ENCODE measurements around the gene GTF2A1L. TPM values are rescaled to one million over a fixed set of nuclear protein-coding genes. Genes with fewer than 3 reads are reported as not detected.

Gene GTF2A1L
- polyA plus RNA-seq, 2 of the 4 experiments (the other 2 are of a cell fraction) = not detected

DNA sequence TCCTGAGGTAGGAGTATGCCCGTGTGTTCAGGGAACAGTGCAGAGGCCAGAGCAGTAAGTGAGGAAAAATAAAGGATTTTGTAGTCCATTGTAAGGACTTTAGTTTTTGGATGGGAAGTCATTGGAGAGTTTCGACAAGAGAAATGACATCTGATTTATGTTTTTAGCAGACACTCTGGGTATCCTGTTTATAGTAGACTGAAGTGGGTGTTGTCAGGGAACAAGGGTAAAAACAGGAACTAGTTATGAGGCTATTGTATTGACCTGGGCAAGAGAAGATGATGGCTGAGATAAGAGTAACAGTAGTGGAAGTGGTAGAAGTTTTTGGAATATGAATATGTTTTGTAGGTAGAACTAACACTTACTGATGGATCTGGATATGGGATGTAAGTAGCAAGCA is 59.8 kb downstream of the GTF2A1L start:
- WGBS (ENCODE audit: missing lambda C conversion rate) = 4% methylated on average over 2 of the region's 2 CpGs
- TF ChIP-seq KDM5A (IDR thresholded peaks at IDR 0.05) = no peak
- TF ChIP-seq NFE2L2 (conservative IDR thresholded peaks at IDR 0.05; ENCODE audit: low read length) = no peak
- no peak for TF ChIP-seq CHD4 (IDR thresholded peaks at IDR 0.05; ENCODE audit: borderline replicate concordance)
- no peak for TF ChIP-seq SMC3 (IDR thresholded peaks at IDR 0.05)
- no peak for TF ChIP-seq POLR2AphosphoS2 (conservative IDR thresholded peaks at IDR 0.05; ENCODE audit: low read length)
- TF ChIP-seq, protein P1, sequence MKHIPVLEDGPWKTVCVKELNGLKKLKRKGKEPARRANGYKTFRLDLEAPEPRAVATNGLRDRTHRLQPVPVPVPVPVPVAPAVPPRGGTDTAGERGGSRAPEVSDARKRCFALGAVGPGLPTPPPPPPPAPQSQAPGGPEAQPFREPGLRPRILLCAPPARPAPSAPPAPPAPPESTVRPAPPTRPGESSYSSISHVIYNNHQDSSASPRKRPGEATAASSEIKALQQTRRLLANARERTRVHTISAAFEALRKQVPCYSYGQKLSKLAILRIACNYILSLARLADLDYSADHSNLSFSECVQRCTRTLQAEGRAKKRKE (CRISPR knock-in tag; IDR thresholded peaks at IDR 0.05; ENCODE audit: low read depth) = no peak
- TF ChIP-seq, protein P2, sequence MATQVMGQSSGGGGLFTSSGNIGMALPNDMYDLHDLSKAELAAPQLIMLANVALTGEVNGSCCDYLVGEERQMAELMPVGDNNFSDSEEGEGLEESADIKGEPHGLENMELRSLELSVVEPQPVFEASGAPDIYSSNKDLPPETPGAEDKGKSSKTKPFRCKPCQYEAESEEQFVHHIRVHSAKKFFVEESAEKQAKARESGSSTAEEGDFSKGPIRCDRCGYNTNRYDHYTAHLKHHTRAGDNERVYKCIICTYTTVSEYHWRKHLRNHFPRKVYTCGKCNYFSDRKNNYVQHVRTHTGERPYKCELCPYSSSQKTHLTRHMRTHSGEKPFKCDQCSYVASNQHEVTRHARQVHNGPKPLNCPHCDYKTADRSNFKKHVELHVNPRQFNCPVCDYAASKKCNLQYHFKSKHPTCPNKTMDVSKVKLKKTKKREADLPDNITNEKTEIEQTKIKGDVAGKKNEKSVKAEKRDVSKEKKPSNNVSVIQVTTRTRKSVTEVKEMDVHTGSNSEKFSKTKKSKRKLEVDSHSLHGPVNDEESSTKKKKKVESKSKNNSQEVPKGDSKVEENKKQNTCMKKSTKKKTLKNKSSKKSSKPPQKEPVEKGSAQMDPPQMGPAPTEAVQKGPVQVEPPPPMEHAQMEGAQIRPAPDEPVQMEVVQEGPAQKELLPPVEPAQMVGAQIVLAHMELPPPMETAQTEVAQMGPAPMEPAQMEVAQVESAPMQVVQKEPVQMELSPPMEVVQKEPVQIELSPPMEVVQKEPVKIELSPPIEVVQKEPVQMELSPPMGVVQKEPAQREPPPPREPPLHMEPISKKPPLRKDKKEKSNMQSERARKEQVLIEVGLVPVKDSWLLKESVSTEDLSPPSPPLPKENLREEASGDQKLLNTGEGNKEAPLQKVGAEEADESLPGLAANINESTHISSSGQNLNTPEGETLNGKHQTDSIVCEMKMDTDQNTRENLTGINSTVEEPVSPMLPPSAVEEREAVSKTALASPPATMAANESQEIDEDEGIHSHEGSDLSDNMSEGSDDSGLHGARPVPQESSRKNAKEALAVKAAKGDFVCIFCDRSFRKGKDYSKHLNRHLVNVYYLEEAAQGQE (IDR thresholded peaks at IDR 0.05) = no peak
- TF ChIP-seq, protein P3, sequence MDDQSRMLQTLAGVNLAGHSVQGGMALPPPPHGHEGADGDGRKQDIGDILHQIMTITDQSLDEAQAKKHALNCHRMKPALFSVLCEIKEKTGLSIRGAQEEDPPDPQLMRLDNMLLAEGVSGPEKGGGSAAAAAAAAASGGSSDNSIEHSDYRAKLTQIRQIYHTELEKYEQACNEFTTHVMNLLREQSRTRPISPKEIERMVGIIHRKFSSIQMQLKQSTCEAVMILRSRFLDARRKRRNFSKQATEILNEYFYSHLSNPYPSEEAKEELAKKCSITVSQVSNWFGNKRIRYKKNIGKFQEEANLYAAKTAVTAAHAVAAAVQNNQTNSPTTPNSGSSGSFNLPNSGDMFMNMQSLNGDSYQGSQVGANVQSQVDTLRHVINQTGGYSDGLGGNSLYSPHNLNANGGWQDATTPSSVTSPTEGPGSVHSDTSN (IDR thresholded peaks at IDR 0.05) = no peak
- TF ChIP-seq PHF8 (IDR thresholded peaks at IDR 0.05; ENCODE audit: borderline replicate concordance, low read depth) = no peak
- TF ChIP-seq FOSL2 (IDR thresholded peaks at IDR 0.05) = no peak
- TF ChIP-seq FOSL2 (CRISPR knock-in tag; IDR thresholded peaks at IDR 0.05) = no peak
- TF ChIP-seq BHLHE40 (IDR thresholded peaks at IDR 0.05; ENCODE audit: low read depth, low read length) = no peak
- no peak for TF ChIP-seq RCOR1 (IDR thresholded peaks at IDR 0.05; ENCODE audit: low read depth, low read length)
- TF ChIP-seq HEYL (CRISPR knock-in tag; IDR thresholded peaks at IDR 0.05) = no peak
- no peak for TF ChIP-seq MYC (IDR thresholded peaks at IDR 0.05; ENCODE audit: borderline replicate concordance, low read length)
- TF ChIP-seq FOSB (CRISPR knock-in tag; IDR thresholded peaks at IDR 0.05) = no peak
- TF ChIP-seq EHMT2 (IDR thresholded peaks at IDR 0.05; ENCODE audit: low read depth) = no peak
- no peak for TF ChIP-seq RNF2 (IDR thresholded peaks at IDR 0.05; ENCODE audit: borderline replicate concordance, low read depth)
- no peak for TF ChIP-seq HOXA7 (CRISPR knock-in tag; IDR thresholded peaks at IDR 0.05)
- TF ChIP-seq, protein P4, sequence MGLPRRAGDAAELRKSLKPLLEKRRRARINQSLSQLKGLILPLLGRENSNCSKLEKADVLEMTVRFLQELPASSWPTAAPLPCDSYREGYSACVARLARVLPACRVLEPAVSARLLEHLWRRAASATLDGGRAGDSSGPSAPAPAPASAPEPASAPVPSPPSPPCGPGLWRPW (IDR thresholded peaks at IDR 0.05) = no peak
- no peak for FAIRE-seq
- ChIA-PET CTCF (no interaction called here), POLR2A (no interaction called here)
- DNase-seq (ENCODE audit: low read depth in 1 of 2, low spot score in 1 of 2) = no peak
- no peak for ATAC-seq
- no peak overlapping the region for H3K27ac ChIP-seq
- H3K4me3 ChIP-seq = no peak overlapping the region
- no peaks in the 10 kb centered on the region for H3K4me1 ChIP-seq
- no peaks in the 10 kb centered on the region for H3K9me3 ChIP-seq
- H3K4me2 ChIP-seq = no peak overlapping the region

DNA sequence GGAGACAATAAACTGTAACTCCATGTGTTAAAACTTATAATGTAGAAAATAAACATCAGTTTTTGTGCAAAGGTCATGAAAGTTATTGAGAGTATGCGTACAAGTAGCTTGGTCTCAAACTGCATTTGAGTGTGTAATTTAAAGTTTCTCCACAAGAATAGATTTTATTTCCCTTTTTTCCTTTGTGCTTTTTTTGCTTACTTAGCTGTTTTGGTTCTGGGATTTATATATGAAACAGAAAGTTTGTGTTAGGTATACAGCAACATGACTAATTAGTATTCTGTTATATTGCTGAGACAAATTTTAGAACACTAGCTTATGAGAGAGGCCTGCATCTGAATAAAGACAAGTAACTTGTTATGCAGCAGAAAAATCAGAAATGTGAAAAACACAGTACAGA is 67.5 kb downstream of the GTF2A1L start:
- DNase-seq (ENCODE audit: low read depth in 1 of 2, low spot score in 1 of 2) = no peak
- H3K4me3 ChIP-seq = no peak overlapping the region
- no peaks in the 10 kb centered on the region for H3K4me1 ChIP-seq
- 87% methylated on average over 1 of the region's 1 CpG for WGBS (ENCODE audit: missing lambda C conversion rate)
- no peak overlapping the region for H3K27ac ChIP-seq
- H3K4me2 ChIP-seq = no peak overlapping the region
- ATAC-seq = no peak
- FAIRE-seq = no peak
- no peaks in the 10 kb centered on the region for H3K9me3 ChIP-seq
- TF ChIP-seq MAFK (IDR thresholded peaks at IDR 0.05; ENCODE audit: partially characterized antibody) = peak; percentile 90
- TF ChIP-seq NR3C1 (IDR thresholded peaks at IDR 0.05) = no peak
- TF ChIP-seq, protein P5, sequence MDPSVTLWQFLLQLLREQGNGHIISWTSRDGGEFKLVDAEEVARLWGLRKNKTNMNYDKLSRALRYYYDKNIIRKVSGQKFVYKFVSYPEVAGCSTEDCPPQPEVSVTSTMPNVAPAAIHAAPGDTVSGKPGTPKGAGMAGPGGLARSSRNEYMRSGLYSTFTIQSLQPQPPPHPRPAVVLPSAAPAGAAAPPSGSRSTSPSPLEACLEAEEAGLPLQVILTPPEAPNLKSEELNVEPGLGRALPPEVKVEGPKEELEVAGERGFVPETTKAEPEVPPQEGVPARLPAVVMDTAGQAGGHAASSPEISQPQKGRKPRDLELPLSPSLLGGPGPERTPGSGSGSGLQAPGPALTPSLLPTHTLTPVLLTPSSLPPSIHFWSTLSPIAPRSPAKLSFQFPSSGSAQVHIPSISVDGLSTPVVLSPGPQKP (IDR thresholded peaks at IDR 0.05; ENCODE audit: low read depth, low read length) = no peak
- no peak for TF ChIP-seq CHD2 (IDR thresholded peaks at IDR 0.05; ENCODE audit: low read length, partially characterized antibody)
- TF ChIP-seq, protein P1 (CRISPR knock-in tag; IDR thresholded peaks at IDR 0.05; ENCODE audit: low read depth) = no peak
- TF ChIP-seq TP53 (CRISPR knock-in tag; IDR thresholded peaks at IDR 0.05) = no peak
- POLR2A ChIA-PET = no interaction called here
- CTCF ChIA-PET = no interaction called here
